ENCODE data around the gene OR2Z1. TPM values are rescaled to one million over a fixed set of nuclear protein-coding genes. Genes with fewer than 3 reads are reported as not detected.

OR2Z1 gene
- total and polyA plus RNA-seq, 7 experiments from 2014 or later: 0.12 TPM; not detected in 6

- ChIA-PET POLR2A (no interaction called here), CTCF (interaction anchor here (0.6 to 3.1 kb wide), 4 partner anchors 14 to 327 kb away, joined by 4 to 31 read pairs (median 4); no protein-coding TSS in a partner anchor)
- H3K4me1 ChIP-seq (ENCODE audit: control insufficient read depth in 2 of 2, insufficient read depth in 2 of 2, low read length in 2 of 2): peaks cover 6 to 8% of the 10 kb centered on the region in 2 donors
- Mint-ChIP-seq H3K4me1 (peaks cover 0 to 30% (median 9%) of the 10 kb centered on the region in 7 donors), H3K27ac (no peak overlapping the region), H3K9me3 (peaks cover 0 to 1% (median 0%) of the 10 kb centered on the region in 11 donors), H3K36me3 (peaks cover 0 to 2% (median 0%) of the 10 kb centered on the region in 5 donors), H3K27me3 (peaks cover 0 to 36% (median 4%) of the 10 kb centered on the region in 5 donors), H3K4me3 (no peak overlapping the region)
- H3K9me3 ChIP-seq (ENCODE audit: control insufficient read depth in 2 of 3, low read length in 3 of 3): no peaks in the 10 kb centered on the region
- ATAC-seq: no peak
- no peak overlapping the region for H3K27ac ChIP-seq (ENCODE audit: low read depth, low read length)
- peaks cover 0 to 4% of the 10 kb centered on the region in 2 donors for H3K27me3 ChIP-seq (ENCODE audit: control insufficient read depth in 2 of 2, insufficient read depth in 2 of 2, low read length in 2 of 2)
- no peak overlapping the region for H3K4me3 ChIP-seq (ENCODE audit: low read length)
- no peak for DNase-seq
- intact Hi-C loops (cut with micrococcal nuclease): loop anchor here in 1 of 2 donors (10.0 kb wide), 2 partner anchors 111 to 139 kb away; partner anchors contain the start of genes MBD3L1 and ZNF558
- H3K36me3 ChIP-seq (ENCODE audit: control insufficient read depth in 2 of 3, insufficient read depth in 3 of 3, low read length in 3 of 3): no peaks in the 10 kb centered on the region
Measured at GRCh38 chr19:8695501-8695900, 25.9 kb upstream of the OR2Z1 start.

- Histone ChIP-seq H3K36me3 (ENCODE audit: control insufficient read depth in 2 of 3, insufficient read depth in 3 of 3, low read length in 3 of 3) (no peaks in the 10 kb centered on the region), H3K27ac (ENCODE audit: low read depth, low read length) (no peak overlapping the region), H3K9me3 (ENCODE audit: control insufficient read depth in 2 of 3, low read length in 3 of 3) (no peaks in the 10 kb centered on the region), H3K4me1 (ENCODE audit: control insufficient read depth in 2 of 2, insufficient read depth in 2 of 2, low read length in 2 of 2) (peaks cover 8 to 9% of the 10 kb centered on the region in 2 donors), H3K4me3 (ENCODE audit: low read length) (no peak overlapping the region), H3K27me3 (ENCODE audit: control insufficient read depth in 2 of 2, insufficient read depth in 2 of 2, low read length in 2 of 2) (peaks cover 0 to 4% of the 10 kb centered on the region in 2 donors)
- Mint-ChIP-seq H3K27me3 (peaks cover 0 to 34% (median 4%) of the 10 kb centered on the region in 5 donors), H3K36me3 (peaks cover 0 to 2% (median 0%) of the 10 kb centered on the region in 5 donors), H3K9me3 (peaks cover 0 to 1% (median 0%) of the 10 kb centered on the region in 11 donors), H3K27ac (no peak overlapping the region), H3K4me3 (no peak overlapping the region), H3K4me1 (peaks cover 2 to 32% (median 12%) of the 10 kb centered on the region in 7 donors)
- CTCF ChIA-PET: interaction anchor here (1.4 to 3.1 kb wide), 3 partner anchors 14 to 115 kb away, joined by 4 to 31 read pairs (median 5); no protein-coding TSS in a partner anchor
- POLR2A ChIA-PET: no interaction called here
- intact Hi-C loops (cut with micrococcal nuclease): loop anchor here in 1 of 2 donors (10.0 kb wide), 2 partner anchors 111 to 139 kb away; partner anchors contain the start of genes MBD3L1 and ZNF558
- DNase-seq (no peak), ATAC-seq (no peak)
Measured at GRCh38 chr19:8695911-8696310, 25.5 kb upstream of the OR2Z1 start.

- no peak overlapping the region for H3K4me3 Mint-ChIP-seq
- POLR2A ChIA-PET: no interaction called here
- peaks cover 0 to 1% (median 0%) of the 10 kb centered on the region in 11 donors for H3K9me3 Mint-ChIP-seq
- H3K27me3 ChIP-seq (ENCODE audit: control insufficient read depth in 2 of 2, insufficient read depth in 2 of 2, low read length in 2 of 2): peaks cover 0 to 4% of the 10 kb centered on the region in 2 donors
- intact Hi-C loops (cut with micrococcal nuclease): loop anchor here in 1 of 2 donors (10.0 kb wide), 2 partner anchors 112 to 138 kb away; partner anchors contain the start of genes MBD3L1 and ZNF558
- no peak overlapping the region for H3K4me3 ChIP-seq (ENCODE audit: low read length)
- H3K9me3 ChIP-seq (ENCODE audit: control insufficient read depth in 2 of 3, low read length in 3 of 3): no peaks in the 10 kb centered on the region
- DNase-seq: no peak
- H3K36me3 ChIP-seq (ENCODE audit: control insufficient read depth in 2 of 3, insufficient read depth in 3 of 3, low read length in 3 of 3): no peaks in the 10 kb centered on the region
- peaks cover 17 to 19% of the 10 kb centered on the region in 2 donors for H3K4me1 ChIP-seq (ENCODE audit: control insufficient read depth in 2 of 2, insufficient read depth in 2 of 2, low read length in 2 of 2)
- no peak overlapping the region for H3K27ac ChIP-seq (ENCODE audit: low read depth, low read length)
- CTCF ChIA-PET: no interaction called here
- H3K36me3 Mint-ChIP-seq: peaks cover 0 to 2% (median 0%) of the 10 kb centered on the region in 5 donors
- H3K4me1 Mint-ChIP-seq: peaks cover 12 to 40% (median 16%) of the 10 kb centered on the region in 7 donors
- no peak for ATAC-seq
- peak overlapping the region in 1 of 9 donors; percentile 53 for H3K27ac Mint-ChIP-seq
- H3K27me3 Mint-ChIP-seq: peaks cover 0 to 29% (median 0%) of the 10 kb centered on the region in 5 donors
Measured at GRCh38 chr19:8696993-8697392, 24.4 kb upstream of the OR2Z1 start.

- H3K4me3 ChIP-seq (ENCODE audit: low read length): no peak overlapping the region
- DNase-seq (no peak), ATAC-seq (no peak)
- Mint-ChIP-seq H3K36me3 (peaks cover 0 to 4% (median 0%) of the 10 kb centered on the region in 5 donors), H3K9me3 (peaks cover 0 to 1% (median 0%) of the 10 kb centered on the region in 11 donors), H3K4me1 (peaks cover 21 to 49% (median 24%) of the 10 kb centered on the region in 7 donors), H3K27ac (no peak overlapping the region), H3K4me3 (no peak overlapping the region), H3K27me3 (peaks cover 0 to 21% (median 0%) of the 10 kb centered on the region in 5 donors)
- H3K27me3 ChIP-seq (ENCODE audit: control insufficient read depth in 2 of 2, insufficient read depth in 2 of 2, low read length in 2 of 2): peaks cover 0 to 4% of the 10 kb centered on the region in 2 donors
- H3K4me1 ChIP-seq (ENCODE audit: control insufficient read depth in 2 of 2, insufficient read depth in 2 of 2, low read length in 2 of 2): peaks cover 26 to 27% of the 10 kb centered on the region in 2 donors
- no peak overlapping the region for H3K27ac ChIP-seq (ENCODE audit: low read depth, low read length)
- H3K36me3 ChIP-seq (ENCODE audit: control insufficient read depth in 2 of 3, insufficient read depth in 3 of 3, low read length in 3 of 3): no peaks in the 10 kb centered on the region
- ChIA-PET POLR2A (interaction anchor here (0.7 kb wide), 1 partner anchor 374 kb away, joined by 3 read pairs; no protein-coding TSS in a partner anchor), CTCF (interaction anchor here (0.5 kb wide), 1 partner anchor 13 kb away, joined by 4 read pairs; no protein-coding TSS in a partner anchor)
- intact Hi-C loops (cut with micrococcal nuclease): loop anchor here in 1 of 2 donors (10.0 kb wide), 2 partner anchors 113 to 137 kb away; partner anchors contain the start of genes MBD3L1 and ZNF558
- no peaks in the 10 kb centered on the region for H3K9me3 ChIP-seq (ENCODE audit: control insufficient read depth in 2 of 3, low read length in 3 of 3)
Measured at GRCh38 chr19:8697671-8698432, 23.6 kb upstream of the OR2Z1 start.

- intact Hi-C loops (cut with micrococcal nuclease): loop anchor here in 1 of 2 donors (10.0 kb wide), 2 partner anchors 114 to 136 kb away; partner anchors contain the start of genes MBD3L1 and ZNF558
- ChIA-PET CTCF (no interaction called here), POLR2A (interaction anchor here (0.7 kb wide), 1 partner anchor 375 kb away, joined by 3 read pairs; no protein-coding TSS in a partner anchor)
- H3K27ac ChIP-seq (ENCODE audit: low read depth, low read length): no peak within 1 kb of the TSS
- H3K9me3 ChIP-seq (ENCODE audit: control insufficient read depth in 2 of 3, low read length in 3 of 3): no peaks in the 10 kb centered on the region
- Mint-ChIP-seq H3K27me3 (peaks cover 0 to 21% (median 0%) of the 10 kb centered on the region in 5 donors), H3K9me3 (peaks cover 0 to 1% (median 0%) of the 10 kb centered on the region in 11 donors), H3K4me3 (no peak within 1 kb of the TSS), H3K27ac (peak within 1 kb of the TSS in 1 of 9 donors; percentile 38), H3K36me3 (peaks cover 0 to 8% (median 0%) of the 10 kb centered on the region in 5 donors), H3K4me1 (peaks cover 26 to 55% (median 28%) of the 10 kb centered on the region in 7 donors)
- H3K4me1 ChIP-seq (ENCODE audit: control insufficient read depth in 2 of 2, insufficient read depth in 2 of 2, low read length in 2 of 2): peaks cover 30 to 31% of the 10 kb centered on the region in 2 donors
- no peak for DNase-seq
- ATAC-seq: no peak
- no peak within 1 kb of the TSS for H3K4me3 ChIP-seq (ENCODE audit: low read length)
- no peaks in the 10 kb centered on the region for H3K36me3 ChIP-seq (ENCODE audit: control insufficient read depth in 2 of 3, insufficient read depth in 3 of 3, low read length in 3 of 3)
- peaks cover 0 to 2% of the 10 kb centered on the region in 2 donors for H3K27me3 ChIP-seq (ENCODE audit: control insufficient read depth in 2 of 2, insufficient read depth in 2 of 2, low read length in 2 of 2)
Measured at GRCh38 chr19:8698433-8699063, 22.9 kb upstream of the OR2Z1 start, which contains the start of gene ACTL9. Gene ACTL9, minus strand, starts transcription at chr19:8698795. Its CDS starts 94 bp downstream, at chr19:8698701.

- intact Hi-C loops (cut with micrococcal nuclease): loop anchor here in 1 of 2 donors (10.0 kb wide), 2 partner anchors 115 to 135 kb away; partner anchors contain the start of genes MBD3L1 and ZNF558
- Mint-ChIP-seq H3K27ac (peak overlapping the region in 1 of 9 donors; percentile 38), H3K36me3 (peaks cover 0 to 17% (median 0%) of the 10 kb centered on the region in 5 donors), H3K4me3 (peak overlapping the region in 1 of 10 donors; percentile 29), H3K27me3 (peaks cover 0 to 19% (median 0%) of the 10 kb centered on the region in 5 donors), H3K9me3 (peaks cover 0 to 2% (median 0%) of the 10 kb centered on the region in 11 donors), H3K4me1 (peaks cover 31 to 55% (median 41%) of the 10 kb centered on the region in 7 donors)
- DNase-seq: no peak
- no peaks in the 10 kb centered on the region for H3K9me3 ChIP-seq (ENCODE audit: control insufficient read depth in 2 of 3, low read length in 3 of 3)
- ATAC-seq: no peak
- CTCF ChIA-PET: no interaction called here
- peaks cover 33 to 35% of the 10 kb centered on the region in 2 donors for H3K4me1 ChIP-seq (ENCODE audit: control insufficient read depth in 2 of 2, insufficient read depth in 2 of 2, low read length in 2 of 2)
- H3K27me3 ChIP-seq (ENCODE audit: control insufficient read depth in 2 of 2, insufficient read depth in 2 of 2, low read length in 2 of 2): no peaks in the 10 kb centered on the region
- no peak overlapping the region for H3K4me3 ChIP-seq (ENCODE audit: low read length)
- H3K27ac ChIP-seq (ENCODE audit: low read depth, low read length): no peak overlapping the region
- POLR2A ChIA-PET: no interaction called here
- H3K36me3 ChIP-seq (ENCODE audit: control insufficient read depth in 2 of 3, insufficient read depth in 3 of 3, low read length in 3 of 3): no peaks in the 10 kb centered on the region
Measured at GRCh38 chr19:8699908-8700307, 21.5 kb upstream of the OR2Z1 start.
